GM12874 (cell line): ENCODE data around the gene CROCC.

Source experiments
- CTCF ChIP-seq: IDR thresholded peaks from 2 replicates; pipeline ENCODE4 v1.5.1; 2011; ENCODE audit warnings: low read depth, mild to moderate bottlenecking, control low read depth, low read length, moderate library complexity; ENCODE audit not compliant: insufficient read depth

CROCC gene

DNA sequence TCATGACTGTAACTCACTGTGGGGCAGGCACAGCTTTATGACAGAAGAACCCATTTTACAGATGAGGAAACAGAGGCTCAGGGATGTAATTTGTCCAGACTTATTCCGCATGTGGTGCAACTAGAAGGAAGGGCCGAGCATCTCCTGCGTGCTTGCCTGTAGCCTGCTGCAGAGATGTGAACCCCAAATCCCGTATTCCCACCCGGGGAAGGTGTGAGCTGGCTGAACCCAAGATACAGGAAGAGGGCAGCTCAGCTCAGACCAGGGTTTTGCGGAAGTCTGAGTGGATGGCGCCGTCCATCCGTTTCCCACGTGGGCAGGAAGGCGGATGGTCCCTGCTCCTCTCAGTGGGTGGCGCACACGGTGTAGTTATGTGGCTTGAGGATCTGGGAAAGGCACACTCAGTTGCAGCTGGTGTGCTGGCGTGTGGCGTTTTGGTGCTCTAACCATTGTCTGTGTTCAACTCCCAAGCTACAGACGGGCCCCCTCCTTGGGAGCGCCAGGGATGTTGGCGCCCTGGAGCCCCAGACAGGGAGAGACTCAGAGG lies 1.2 kb downstream of the CROCC start:
- no peak for TF ChIP-seq CTCF

GRCh38 chr1:16924216-16924918 lies 2.6 kb downstream of the CROCC start:
- TF ChIP-seq CTCF, result no peak

DNA sequence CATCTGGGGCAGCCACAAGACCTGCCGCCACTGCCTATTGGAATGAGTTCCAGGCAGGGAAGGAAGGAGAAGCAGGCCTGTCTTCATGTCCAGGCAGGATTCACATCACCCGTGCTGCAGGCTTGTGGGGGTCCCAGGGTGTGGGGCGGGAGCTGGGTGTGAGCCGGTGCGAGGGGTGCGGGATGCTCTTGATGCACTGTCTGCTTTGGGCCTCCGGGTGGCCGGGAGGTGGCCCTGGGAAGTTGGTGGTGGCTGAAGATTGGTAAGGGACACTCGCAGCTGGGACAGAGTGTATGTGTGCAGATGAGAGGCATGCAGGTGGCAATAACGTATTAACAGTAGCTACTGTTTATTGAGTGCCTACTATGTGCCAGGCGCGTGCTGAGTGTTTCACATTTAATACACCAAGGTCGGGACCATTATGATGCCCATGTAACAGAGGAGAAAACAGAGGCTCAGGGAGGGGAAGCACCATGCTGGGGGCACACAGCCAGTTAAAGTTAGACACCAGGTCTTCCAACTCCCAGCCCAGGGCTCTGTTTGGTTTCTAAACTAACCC lies 3.3 kb downstream of the CROCC start:
- no peak for TF ChIP-seq CTCF

DNA sequence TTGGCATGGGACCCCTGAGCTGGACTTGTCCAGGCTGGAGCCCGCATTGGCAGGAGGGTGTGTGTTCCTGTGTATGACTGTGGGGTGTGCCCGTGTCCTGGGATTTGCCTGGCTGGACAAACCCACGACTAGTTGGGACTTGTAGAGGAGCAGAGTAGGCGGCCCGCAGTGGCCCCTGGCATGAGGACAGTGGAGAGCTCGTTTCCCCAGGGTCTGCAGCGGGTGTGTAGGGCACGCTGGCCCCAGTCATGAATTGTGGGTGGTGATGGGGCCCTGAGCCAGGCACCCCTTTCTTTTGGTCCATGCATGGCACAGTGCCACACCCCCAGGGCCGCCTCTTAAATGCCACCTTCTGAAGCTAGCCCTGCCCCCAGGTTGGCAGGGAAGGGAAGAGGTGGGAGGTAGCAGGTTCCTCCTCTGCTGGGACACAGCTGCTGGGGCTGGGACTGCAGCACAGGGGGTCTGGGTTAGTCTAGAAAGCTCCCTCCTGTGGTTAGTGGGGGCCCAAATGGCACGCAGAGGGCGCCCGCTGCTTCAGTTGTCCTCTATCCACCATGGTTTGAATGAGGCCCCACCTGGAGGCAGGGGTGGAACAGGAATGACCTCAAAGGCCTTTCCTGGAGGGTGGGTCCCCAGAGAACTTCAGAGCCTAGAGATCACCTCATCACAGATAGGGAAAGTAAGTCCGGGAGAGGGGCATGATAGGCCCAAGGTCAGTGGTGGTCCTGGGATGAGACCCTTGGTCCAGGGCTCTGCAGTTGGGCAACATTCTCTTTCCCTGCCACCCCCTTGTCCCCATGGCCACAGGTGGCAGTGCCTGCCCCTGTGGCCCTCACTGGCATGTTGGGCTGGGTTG lies 4.1 kb downstream of the CROCC start:
- TF ChIP-seq CTCF, result no peak

DNA sequence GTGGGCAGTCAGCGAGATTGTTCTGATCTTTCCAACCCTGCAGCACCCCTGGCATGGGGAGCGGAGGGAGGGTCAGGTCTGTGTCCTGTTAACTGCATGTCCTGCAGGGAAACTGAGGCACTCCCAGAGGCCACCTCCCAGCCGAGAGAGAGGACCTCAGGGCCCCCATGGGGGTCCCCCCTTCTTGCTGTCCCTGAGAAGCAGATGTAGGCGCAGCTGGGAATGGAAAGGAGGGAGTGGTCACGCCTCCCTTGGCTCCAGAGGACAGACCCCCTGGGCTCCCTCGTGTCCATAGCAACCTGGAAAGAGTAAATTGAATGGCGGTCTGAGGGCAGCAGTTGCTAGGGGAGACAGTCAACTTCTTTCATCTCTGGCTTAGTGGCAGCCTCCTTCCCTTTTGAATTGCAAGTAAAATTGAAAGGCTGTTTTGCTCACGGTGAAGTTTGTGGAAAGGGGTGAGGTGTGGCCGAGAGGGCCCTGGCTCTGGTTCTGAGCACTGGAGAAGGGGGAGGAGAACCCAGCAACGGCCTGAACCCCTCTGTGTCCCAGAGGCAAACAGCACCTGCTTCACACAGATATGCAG lies 4.9 kb downstream of the CROCC start:
- no peak for TF ChIP-seq CTCF

DNA sequence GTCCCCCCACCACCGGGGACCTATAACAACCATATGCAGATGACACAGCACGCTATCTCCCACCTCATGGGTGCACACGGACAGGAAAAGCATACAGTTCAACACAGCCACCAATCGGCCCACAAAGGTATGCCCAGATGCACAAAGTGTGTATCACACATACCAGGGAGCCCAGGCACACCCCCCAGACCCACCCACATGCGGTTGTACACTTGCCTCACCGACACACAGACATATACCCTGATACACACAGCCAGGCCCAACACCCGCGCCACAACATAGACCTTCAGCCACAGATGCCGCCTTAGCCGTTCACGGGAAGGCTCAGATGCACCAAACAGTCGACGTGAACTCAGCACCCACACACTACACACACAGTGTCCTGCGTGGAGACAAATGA lies 5.5 kb downstream of the CROCC start:
- TF ChIP-seq CTCF, result no peak
